Measurements from ENCODE around the gene MARVELD2.
"Not testable (repeated sequence)": the region's sequence is repeated elsewhere in the genome, so short reads cannot be mapped to it uniquely, and the experiment has no call there.

Gene MARVELD2

DNA sequence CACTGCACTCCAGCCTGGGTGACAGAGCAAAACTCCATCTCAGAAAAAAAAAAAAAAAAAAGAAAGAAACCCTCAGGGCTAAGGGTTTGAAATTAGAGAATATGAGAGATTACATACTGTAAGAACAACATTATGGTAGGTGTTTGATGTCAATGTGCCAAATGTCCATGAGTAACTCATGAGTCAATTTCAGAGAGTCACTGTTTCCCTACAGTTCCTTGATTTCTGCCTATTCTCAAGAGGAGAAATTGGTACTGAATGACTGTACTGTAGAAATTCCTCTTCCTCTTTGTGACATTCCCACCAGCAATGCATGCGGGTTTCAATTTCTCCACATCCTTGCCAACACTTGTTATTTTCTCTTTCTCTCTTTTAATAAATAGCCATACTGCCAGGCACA, 35.2 kb downstream of the MARVELD2 start:
- DNase-seq: no peak

GRCh38 chr5:69450527-69450926, 35.6 kb downstream of the MARVELD2 start:
- DNase-seq: not testable (repeated sequence)

DNA sequence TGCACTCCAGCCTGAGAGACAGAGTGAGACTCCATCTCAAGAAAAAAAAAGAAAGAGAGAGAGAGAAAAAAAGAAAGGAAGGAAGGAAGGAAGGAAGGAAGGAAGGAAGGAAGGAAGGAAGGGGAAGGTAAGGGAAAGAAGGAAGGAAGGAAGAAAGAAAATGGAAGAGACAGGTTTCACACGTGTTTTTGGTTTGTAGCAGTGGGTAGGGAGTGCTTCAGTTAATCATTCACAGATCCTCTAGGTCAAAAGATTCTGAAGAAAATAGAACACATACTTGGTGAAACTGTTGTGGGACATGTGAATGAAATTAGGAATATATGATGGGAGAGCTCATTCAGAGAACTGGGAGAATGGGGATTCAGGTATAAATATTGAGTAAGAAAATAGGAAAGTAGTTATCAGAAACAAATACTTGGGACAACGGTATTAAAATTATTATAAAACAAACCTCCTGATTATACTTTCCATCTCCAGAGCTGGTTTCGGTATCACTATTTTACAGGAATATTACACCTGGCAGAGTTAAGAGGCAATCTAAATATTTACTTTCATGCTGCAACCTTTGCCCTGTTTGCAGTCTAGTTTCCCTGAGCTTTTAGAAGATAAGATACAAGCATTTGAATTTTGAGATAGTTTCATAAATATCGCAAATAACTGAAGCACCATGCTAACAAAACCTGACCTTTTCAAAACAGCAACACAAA, 37.2 kb downstream of the MARVELD2 start:
- peak; percentile 46 for DNase-seq

DNA sequence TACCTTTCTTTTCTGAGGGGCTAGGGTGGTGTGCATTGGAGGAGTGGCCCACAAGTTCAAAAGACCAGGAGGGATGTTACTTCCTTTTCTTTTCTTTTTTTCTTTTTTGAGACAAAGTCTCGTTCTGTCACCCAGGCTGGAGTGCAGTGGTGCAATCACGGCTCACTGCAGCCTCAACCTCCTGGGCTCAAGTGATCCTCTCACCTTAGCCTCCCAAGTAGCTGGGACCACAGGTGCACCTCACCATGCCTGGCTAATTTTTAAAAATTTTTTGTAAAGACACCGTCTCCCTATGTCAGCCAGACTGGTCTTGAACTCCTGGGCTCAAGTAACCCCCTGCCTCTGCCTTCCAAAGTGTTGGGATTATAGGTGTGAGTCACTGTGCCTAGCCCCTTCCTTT, 38.6 kb downstream of the MARVELD2 start:
- DNase-seq: not testable (repeated sequence)

DNA sequence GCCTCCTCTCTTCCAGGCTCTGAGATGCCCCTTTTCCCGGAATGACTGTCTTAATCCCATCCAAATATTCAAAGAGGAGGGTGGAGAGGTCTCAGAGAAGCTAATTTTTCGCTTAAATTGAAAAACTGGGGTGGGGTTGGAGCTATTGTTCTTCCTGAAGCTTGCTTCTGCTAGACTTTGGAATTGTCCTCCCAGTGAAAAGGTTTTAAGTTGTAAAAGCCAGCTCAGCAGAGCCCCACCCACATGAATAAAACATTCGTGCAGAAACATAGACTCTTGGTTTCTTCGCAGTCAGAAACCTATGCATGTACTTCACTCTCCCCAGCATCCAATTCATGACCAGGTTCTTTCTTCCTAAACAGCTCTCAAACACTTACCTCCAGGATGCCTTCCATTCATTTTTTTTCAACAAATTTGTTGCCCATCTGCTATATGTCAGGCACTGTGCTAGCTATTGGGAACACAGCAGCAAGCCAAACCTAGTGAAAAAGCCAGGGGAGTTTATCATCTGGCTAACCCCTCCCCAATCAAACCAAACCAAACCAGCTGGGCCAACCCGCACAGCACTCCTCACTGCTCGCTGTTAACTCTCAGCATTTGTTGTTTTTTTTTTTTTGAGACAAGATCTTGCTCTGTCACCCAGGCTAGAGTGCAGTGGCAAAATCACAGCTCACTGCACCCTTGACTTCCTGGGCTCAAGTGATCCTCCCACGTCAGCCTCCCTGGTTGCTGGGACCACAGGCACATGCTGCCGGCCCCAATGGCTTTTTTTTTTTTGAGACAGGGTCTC, 39.7 kb downstream of the MARVELD2 start:
- DNase-seq: no peak

DNA sequence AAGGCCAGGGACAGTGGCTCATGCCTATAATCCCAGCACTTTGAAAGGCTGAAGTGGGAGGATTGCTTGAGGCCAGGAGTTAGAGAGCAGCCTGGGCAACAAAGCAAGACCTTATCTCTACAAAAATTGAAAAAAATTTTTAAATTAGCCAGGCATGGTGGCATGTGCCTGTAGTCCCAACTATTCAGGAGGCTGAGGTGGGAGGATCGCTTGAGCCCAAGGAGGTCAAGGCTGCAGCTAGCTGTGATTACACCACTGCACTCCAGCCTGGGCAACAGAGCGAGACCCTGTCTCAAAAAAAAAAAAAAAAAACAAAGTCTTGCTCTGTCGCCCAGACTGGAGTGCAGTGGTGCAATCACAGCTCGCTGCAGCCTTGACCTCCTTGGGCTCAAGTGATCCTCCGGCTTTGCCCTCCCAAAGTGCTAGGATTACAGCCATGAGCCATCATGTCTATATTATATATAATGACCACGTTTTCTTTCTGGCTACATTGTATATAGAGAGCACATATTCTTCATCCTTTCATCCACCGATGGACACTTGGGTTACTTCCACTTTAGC, 40.6 kb downstream of the MARVELD2 start:
- not testable (repeated sequence) for DNase-seq

DNA sequence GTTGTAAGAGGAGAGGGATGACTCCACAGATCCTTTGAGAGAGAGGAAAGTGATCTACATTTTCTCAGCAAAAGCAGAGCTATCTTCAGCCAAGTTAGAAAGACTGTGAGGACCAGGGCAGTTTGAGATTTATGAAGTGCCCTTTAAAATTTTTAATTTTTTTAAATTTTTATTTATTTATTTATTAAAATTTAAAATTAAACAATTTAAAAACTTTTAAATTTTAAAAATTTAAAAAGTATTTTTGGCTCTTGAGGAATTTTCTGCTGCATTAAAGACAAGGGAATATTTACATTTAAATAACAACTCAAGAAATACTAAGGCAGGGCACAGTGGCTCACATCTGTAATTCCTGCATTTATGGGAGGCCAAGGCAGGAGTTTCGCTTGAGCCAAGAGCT, 47.3 kb downstream of the MARVELD2 start:
- no peak for DNase-seq

- not testable (repeated sequence) for DNase-seq
These were observed 51.5 kb downstream of the MARVELD2 start for GRCh38 chr5:69466375-69466774.

GRCh38 chr5:69467442-69468225, 52.7 kb downstream of the MARVELD2 start:
- no peak for DNase-seq

GRCh38 chr5:69468631-69469030, 53.7 kb downstream of the MARVELD2 start:
- no peak for DNase-seq

- not testable (repeated sequence) for DNase-seq
These were observed 56.6 kb downstream of the MARVELD2 start for GRCh38 chr5:69471516-69471915.

DNA sequence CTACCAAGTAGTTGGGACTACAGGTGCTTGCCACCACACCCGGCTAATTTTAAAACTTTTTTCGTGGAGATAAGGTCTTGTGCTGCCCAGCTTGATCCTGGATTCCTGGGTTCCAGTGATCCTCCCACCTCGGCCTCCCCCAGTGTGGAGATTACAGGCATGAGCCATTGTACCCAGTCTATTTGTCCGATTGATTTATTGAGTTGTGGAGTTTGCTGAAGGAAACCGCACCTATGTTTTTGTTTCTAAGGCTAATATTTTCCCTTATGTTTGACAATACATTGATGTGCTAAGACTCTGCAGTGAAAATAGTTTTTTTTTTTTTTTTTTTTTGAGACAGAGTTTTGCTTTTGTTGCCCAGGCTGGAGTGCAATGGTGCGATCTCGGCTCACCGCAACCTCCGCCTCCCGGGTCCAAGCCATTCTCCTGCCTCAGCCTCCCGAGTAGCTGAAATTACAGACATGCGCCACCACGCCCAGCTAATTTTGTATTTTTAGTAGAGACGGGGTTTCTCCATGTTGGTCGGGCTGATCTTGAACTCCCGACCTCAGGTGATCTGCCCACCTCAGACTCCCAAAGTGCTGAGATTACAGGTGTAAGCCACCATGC, 57.7 kb downstream of the MARVELD2 start:
- DNase-seq: not testable (repeated sequence)

DNA sequence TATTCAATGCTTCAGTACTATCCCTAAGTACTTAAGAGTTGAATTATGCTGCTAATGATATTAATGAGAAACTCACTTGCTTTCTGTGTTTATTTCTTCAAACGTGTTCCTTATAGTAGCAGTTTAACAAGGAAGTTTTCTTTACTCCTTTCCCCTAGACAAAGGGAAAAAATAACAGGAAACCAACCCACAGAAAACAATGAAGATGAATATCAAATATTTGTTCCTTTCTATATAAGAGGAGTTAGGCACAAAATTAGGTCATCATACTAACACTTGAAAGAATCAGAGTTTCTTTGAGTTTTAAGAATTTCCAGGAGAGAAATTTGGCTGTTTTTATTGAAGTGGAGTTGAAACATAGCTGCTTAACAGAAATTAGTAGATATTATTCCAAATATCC, 62.3 kb downstream of the MARVELD2 start:
- no peak for DNase-seq

- DNase-seq: not testable (repeated sequence)
These were observed 63.4 kb downstream of the MARVELD2 start for GRCh38 chr5:69478296-69478695.

- no peak for DNase-seq
These were observed 70.0 kb downstream of the MARVELD2 start for GRCh38 chr5:69484891-69485290.

DNA sequence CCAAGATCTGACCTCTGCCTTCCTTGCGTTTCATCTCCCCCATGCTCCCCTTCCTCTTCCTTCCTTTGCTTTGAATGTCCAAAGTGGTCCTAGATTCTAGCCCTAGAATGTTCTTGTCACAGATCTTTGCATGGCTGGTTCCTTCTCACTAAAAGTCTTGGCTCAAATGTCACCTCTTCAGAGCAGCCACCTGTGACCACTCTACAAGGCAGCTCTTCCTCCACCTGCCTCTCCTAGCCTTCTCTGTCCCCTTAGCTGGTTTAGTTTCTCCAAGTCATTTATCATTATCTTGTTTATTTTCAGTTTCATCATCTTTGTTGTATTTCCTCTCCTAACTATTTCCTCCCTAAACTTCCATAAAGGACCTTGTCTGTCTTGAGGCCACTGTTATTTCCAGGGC, 70.6 kb downstream of the MARVELD2 start:
- no peak for DNase-seq

DNA sequence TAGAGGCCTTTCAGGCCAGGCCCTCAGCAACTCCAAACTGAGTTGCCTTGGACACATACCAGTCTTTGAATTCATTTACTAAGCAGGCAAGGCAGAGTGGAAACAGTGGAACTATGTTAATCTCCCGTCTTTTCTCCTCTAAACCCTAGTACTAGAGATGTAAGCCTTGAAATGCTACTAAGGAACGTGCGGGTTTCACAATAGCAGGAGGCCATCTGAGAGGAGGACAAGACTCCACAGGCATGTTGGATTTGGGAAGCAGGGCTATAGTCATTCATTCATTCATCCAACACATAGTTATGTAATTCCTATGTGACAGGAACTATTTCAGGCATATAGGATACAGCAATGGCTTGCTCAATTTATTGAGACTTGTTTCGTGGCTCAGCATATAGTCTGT, 74.3 kb downstream of the MARVELD2 start:
- no peak for DNase-seq

GRCh38 chr5:69491027-69491426, 76.1 kb downstream of the MARVELD2 start:
- DNase-seq: no peak

- DNase-seq: no peak
These were observed 77.0 kb downstream of the MARVELD2 start for GRCh38 chr5:69491838-69492390.

DNA sequence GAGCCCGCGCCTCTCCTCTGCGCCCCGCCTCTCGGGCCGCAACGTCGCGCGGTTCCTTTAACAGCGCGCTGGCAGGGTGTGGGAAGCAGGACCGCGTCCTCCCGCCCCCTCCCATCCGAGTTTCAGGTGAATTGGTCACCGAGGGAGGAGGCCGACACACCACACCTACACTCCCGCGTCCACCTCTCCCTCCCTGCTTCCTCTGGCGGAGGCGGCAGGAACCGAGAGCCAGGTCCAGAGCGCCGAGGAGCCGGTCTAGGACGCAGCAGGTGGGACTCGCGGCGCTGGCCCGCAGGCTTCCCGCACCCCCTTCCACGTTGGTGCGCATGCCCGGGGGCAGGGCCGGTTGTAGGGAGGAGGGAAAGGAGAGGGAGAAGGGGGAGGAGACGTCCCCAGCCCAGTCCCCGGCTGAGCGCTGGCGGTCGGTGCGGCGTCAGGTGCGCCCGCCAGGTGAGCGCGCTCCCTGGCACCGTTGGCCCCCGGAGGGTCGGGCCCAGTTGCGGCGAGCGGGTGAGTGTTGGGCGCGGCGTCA, 77.5 kb downstream of the MARVELD2 start, which contains the start of gene OCLN:
OCLN (plus strand) TSS at position 400 of the 532 bp plus-strand sequence. CDS start 11,455 bp downstream, outside the sequence.
- DNase-seq: peak; percentile 71

DNA sequence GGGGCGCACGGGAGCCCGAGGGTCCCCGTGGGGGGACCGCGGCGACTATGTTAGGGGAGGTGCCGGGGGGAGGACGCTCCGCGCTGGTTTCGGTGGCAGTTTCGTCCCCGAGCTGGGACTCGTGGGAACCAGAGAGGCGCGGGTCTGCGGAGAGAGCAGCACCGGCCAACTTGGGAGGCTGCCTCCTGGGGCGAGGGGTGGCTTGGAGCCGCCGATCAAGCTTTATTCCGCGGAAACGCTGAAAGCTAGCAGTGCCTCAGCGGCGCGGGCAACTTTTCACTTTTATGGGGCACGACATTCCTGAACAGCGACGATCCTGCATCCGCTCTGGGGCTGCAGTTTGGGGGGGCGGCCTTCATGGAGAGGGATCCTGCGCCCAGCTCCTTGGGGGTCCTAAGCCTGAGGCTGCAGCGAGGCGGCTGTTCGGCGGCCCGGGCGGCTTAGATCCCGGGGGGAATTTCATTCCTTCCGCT, 78.0 kb downstream of the MARVELD2 start:
- DNase-seq: no peak

All from NCI-H526 treated with DMSO at 0.1 percent for 48 hours (cell line).